IMR-90 (cell line): ENCODE measurements around the gene NDUFA6. TPM values are rescaled to one million over a fixed set of nuclear protein-coding genes. Genes with fewer than 3 reads are reported as not detected.
"Not testable (repeated sequence)": the region's sequence is repeated elsewhere in the genome, so short reads cannot be mapped to it uniquely, and the experiment has no call there.

Source experiments
- ATAC-seq: fragments of 200-7000 bp; cut with Tn5 transposase; 2 replicates; pipeline ENCODE4 v1.9.1; 2020; ENCODE audit warnings: low read depth, mild to moderate bottlenecking, moderate library complexity
- BruUV-seq: library from RNA; stranded (reverse); fragments of 400-500 nt; replicated peaks from 2 replicates; lab custom pipeline; 2021; lab: Mats Ljungman, UMichigan
- CTCF ChIA-PET: fragments of 300-600 bp; formaldehyde crosslinking; extraction: SDS; loops from one replicate; lab custom pipeline; 2021; ENCODE audit warnings: antibody characterized with exemption; lab: Yijun Ruan, JAX
- POLR2A ChIA-PET: fragments of 300-600 bp; sonication (Branson Sonifier 250); formaldehyde crosslinking; loops from one replicate; lab custom pipeline; 2022; ENCODE audit warnings: antibody characterized with exemption; ENCODE audit not compliant: unreplicated experiment; lab: Charles Lee
- DNase-seq: peaks from one replicate; pipeline ENCODE4 v3.0.0; 2013
- H2AFZ ChIP-seq: replicated peaks from 2 replicates; pipeline ENCODE3; 2013; ENCODE audit warnings: low read length, mild to moderate bottlenecking; ENCODE audit not compliant: poor library complexity
- H2AK5ac ChIP-seq: 2 replicates; pipeline ENCODE4 v1.6.1; 2013; ENCODE audit warnings: low read depth, low read length, inconsistent platforms
- H2AK9ac ChIP-seq: replicated peaks from 2 replicates; pipeline ENCODE3; 2013; ENCODE audit warnings: mild to moderate bottlenecking, low read depth, low read length, moderate library complexity; ENCODE audit not compliant: poor library complexity
- H2BK120ac ChIP-seq: 2 replicates; pipeline ENCODE4 v1.6.1; 2013; ENCODE audit warnings: low read depth, low read length, inconsistent platforms
- H2BK15ac ChIP-seq: 3 replicates; pipeline ENCODE4 v1.6.1; 2013; ENCODE audit warnings: low read depth, low read length, inconsistent platforms
- H2BK20ac ChIP-seq: 2 replicates; pipeline ENCODE4 v1.6.1; 2013; ENCODE audit warnings: low read depth, mild to moderate bottlenecking, inconsistent platforms, low read length, moderate library complexity
- H2BK5ac ChIP-seq: 2 replicates; pipeline ENCODE4 v1.6.1; 2013; ENCODE audit warnings: mild to moderate bottlenecking, low read depth, low read length, inconsistent platforms; ENCODE audit not compliant: poor library complexity, severe bottlenecking
- H3K14ac ChIP-seq: replicated peaks from 2 replicates; pipeline ENCODE4 v1.6.1; 2013; ENCODE audit warnings: low read depth, low read length, inconsistent platforms
- H3K18ac ChIP-seq: 2 replicates; pipeline ENCODE4 v1.6.1; 2013; ENCODE audit warnings: low read depth, low read length, control low read depth
- H3K23ac ChIP-seq: 2 replicates; pipeline ENCODE4 v1.6.1; 2013; ENCODE audit warnings: low read depth, low read length, inconsistent platforms
- H3K27ac ChIP-seq: 2 replicates; pipeline ENCODE4 v1.5.1; 2013; ENCODE audit warnings: mild to moderate bottlenecking, control low read depth, low read length; ENCODE audit not compliant: insufficient read depth
- H3K27me3 ChIP-seq: 2 replicates; pipeline ENCODE4 v1.6.1; 2013; ENCODE audit warnings: low read length; ENCODE audit not compliant: control insufficient read depth, insufficient read depth
- H3K36me3 ChIP-seq: 2 replicates; pipeline ENCODE4 v1.6.1; 2013; ENCODE audit warnings: low read length, mixed read lengths; ENCODE audit not compliant: control insufficient read depth, insufficient read depth
- H3K4ac ChIP-seq: 2 replicates; pipeline ENCODE4 v1.6.1; 2013; ENCODE audit warnings: low read depth, low read length, inconsistent platforms
- H3K4me1 ChIP-seq: 2 replicates; pipeline ENCODE4 v1.6.1; 2013; ENCODE audit warnings: low read length, mixed read lengths; ENCODE audit not compliant: control insufficient read depth, insufficient read depth
- H3K4me2 ChIP-seq: 2 replicates; pipeline ENCODE4 v1.6.1; 2013; ENCODE audit warnings: low read depth, mild to moderate bottlenecking, control low read depth, low read length, moderate library complexity
- H3K4me3 ChIP-seq: 2 replicates; pipeline ENCODE4 v1.5.1; 2013; ENCODE audit warnings: low read depth, mild to moderate bottlenecking, control low read depth, low read length, moderate library complexity; ENCODE audit not compliant: insufficient read depth
- H3K56ac ChIP-seq: 2 replicates; pipeline ENCODE4 v1.6.1; 2013; ENCODE audit warnings: low read length, inconsistent platforms; ENCODE audit not compliant: insufficient read depth; ENCODE audit errors: extremely low read depth
- H3K79me1 ChIP-seq, 2 experiments: 2 replicates each; pipeline ENCODE4 v1.6.1; 2013; ENCODE audit warnings: low read length in 2 of 2, inconsistent platforms in 1 of 2, low read depth in 1 of 2
- H3K9ac ChIP-seq: 2 replicates; pipeline ENCODE4 v1.6.1; 2013; ENCODE audit warnings: low read depth, low read length, control low read depth
- H3K9me1 ChIP-seq: 2 replicates; pipeline ENCODE4 v1.6.1; 2013; ENCODE audit warnings: low read length, inconsistent platforms; ENCODE audit not compliant: insufficient read depth
- H3K9me3 ChIP-seq: 2 replicates; pipeline ENCODE4 v1.6.1; 2013; ENCODE audit warnings: low read length; ENCODE audit not compliant: control insufficient read depth, insufficient read depth
- H4K20me1 ChIP-seq: 2 replicates; pipeline ENCODE4 v1.6.1; 2013; ENCODE audit warnings: low read length, inconsistent platforms; ENCODE audit not compliant: insufficient read depth
- H4K5ac ChIP-seq: 2 replicates; pipeline ENCODE4 v1.6.1; 2013; ENCODE audit warnings: mild to moderate bottlenecking, low read depth, low read length, control low read depth
- H4K8ac ChIP-seq, 2 experiments: 2 replicates each; pipeline ENCODE4 v1.6.1; 2013; ENCODE audit warnings: low read depth in 2 of 2, low read length in 2 of 2, control low read depth in 1 of 2, inconsistent platforms in 1 of 2
- H4K91ac ChIP-seq: 2 replicates; pipeline ENCODE4 v1.6.1; 2013; ENCODE audit warnings: low read depth, low read length, inconsistent platforms; ENCODE audit not compliant: insufficient read depth
- WGBS, 2 experiments: methylation state at CpG; one replicate each; pipeline versions ENCODE4 v1.1.5 to v1.1.7; 2013; ENCODE audit warnings: missing lambda C conversion rate in 2 of 2; ENCODE audit not compliant: insufficient read length in 1 of 2; ENCODE audit errors: extremely low coverage in 2 of 2; 5-methylcytosine and 5-hydroxymethylcytosine counted together
- dilution Hi-C: fragments of 300-500 bp; cut with HindIII; formaldehyde crosslinking; loops from one replicate; pipeline ENCODE4 v1.14.3; 2018; ENCODE audit warnings: low sequenced_read_pairs; ENCODE audit not compliant: unreplicated experiment
- in situ Hi-C: fragments of 300-500 bp; cut with MboI; formaldehyde crosslinking; loops from 3 replicates; pipeline ENCODE4 v1.14.3; 2019; ENCODE audit warnings: low sequenced_read_pairs, inconsistent platforms, mixed read lengths
- intact Hi-C: fragments of 100-400 bp; cut with micrococcal nuclease; formaldehyde crosslinking; loops from 2 replicates; pipeline ENCODE4 v1.10.0; 2022
- polyA plus RNA-seq, 3 experiments: library from polyadenylated mRNA; depleted of rRNA; stranded (reverse); fragments of >200 nt; gene quantifications; 2 replicates each; pipeline ENCODE4 v1.2.3, GENCODE V29; 2012; ENCODE audit warnings: low replicate concordance in 1 of 3
- total RNA-seq: library from RNA; depleted of rRNA; stranded (reverse); fragments of >200 nt; gene quantifications from 2 replicates; pipeline ENCODE4 v1.2.3, GENCODE V29; 2012

NDUFA6 gene
- total and polyA plus RNA-seq, 2 of the 4 experiments (the other 2 are of a cell fraction), result 48.8 to 89.0 TPM

DNA sequence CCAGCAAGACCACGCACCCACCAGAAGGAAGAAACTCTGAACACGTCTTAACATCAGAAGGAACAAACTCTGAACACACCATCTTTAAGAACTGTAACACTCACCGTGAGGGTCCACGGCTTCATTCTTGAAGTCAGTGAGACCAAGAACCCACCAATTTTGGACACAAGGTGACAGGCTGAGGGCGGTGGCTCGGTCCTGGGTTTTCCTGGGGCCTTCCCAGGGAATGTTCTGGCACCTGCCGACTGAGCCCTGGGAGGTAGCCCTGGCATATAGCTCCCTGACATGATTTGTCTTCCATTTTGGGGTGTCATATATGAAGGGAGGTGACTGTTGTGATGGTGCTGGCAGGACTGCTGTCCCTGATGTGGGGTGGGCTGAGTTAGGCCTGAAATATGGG lies 48.9 kb upstream of the NDUFA6 start:
- H3K56ac ChIP-seq, H4K5ac ChIP-seq, H3K9ac ChIP-seq, H3K27me3 ChIP-seq, H3K23ac ChIP-seq, H2AK5ac ChIP-seq, H3K9me1 ChIP-seq, H2BK5ac ChIP-seq, H4K91ac ChIP-seq, H3K27ac ChIP-seq, H4K8ac ChIP-seq, H2BK120ac ChIP-seq, DNase-seq, H3K4me3 ChIP-seq, H2AFZ ChIP-seq, BruUV-seq, dilution Hi-C loops, ATAC-seq, H3K4ac ChIP-seq, H2AK9ac ChIP-seq, CTCF ChIA-PET, H2BK15ac ChIP-seq, H3K36me3 ChIP-seq, in situ Hi-C loops, H4K20me1 ChIP-seq, H3K4me2 ChIP-seq, H3K18ac ChIP-seq, H3K79me1 ChIP-seq, intact Hi-C loops, H3K9me3 ChIP-seq, H3K4me1 ChIP-seq, POLR2A ChIA-PET, H3K14ac ChIP-seq, H2BK20ac ChIP-seq: not testable (repeated sequence)
- WGBS, 2 experiments, result no CpG with 5 or more reads among the region's 7 CpGs
